Thyroid gland (tissue), 4 donors: ENCODE data around the gene TCEANC.

Experiments used
- POLR2A ChIP-seq, 2 donors: fragments of 450-650 bp; IDR thresholded peaks; one replicate each; pipeline ENCODE4 v1.6.1; 2017; ENCODE audit warnings: antibody characterized with exemption in 2 of 2, mild to moderate bottlenecking in 2 of 2, moderate library complexity in 1 of 2
- TF ChIP-seq, protein P1 (sequence below), 6 experiments: fragments of 200-600 bp in 3 of 6; fragments of 450-650 bp in 3 of 6; sonication (generic) in 3 of 6; IDR thresholded peaks; one replicate each; pipeline ENCODE4 v1.5.1; 2016 to 2019; ENCODE audit warnings: antibody characterized with exemption in 6 of 6, mild to moderate bottlenecking in 2 of 6, inconsistent platforms in 1 of 6, moderate library complexity in 1 of 6

GRCh38 chrX:13676885-13677284 is 23.9 kb downstream of the TCEANC start:
- TF ChIP-seq, protein P1, sequence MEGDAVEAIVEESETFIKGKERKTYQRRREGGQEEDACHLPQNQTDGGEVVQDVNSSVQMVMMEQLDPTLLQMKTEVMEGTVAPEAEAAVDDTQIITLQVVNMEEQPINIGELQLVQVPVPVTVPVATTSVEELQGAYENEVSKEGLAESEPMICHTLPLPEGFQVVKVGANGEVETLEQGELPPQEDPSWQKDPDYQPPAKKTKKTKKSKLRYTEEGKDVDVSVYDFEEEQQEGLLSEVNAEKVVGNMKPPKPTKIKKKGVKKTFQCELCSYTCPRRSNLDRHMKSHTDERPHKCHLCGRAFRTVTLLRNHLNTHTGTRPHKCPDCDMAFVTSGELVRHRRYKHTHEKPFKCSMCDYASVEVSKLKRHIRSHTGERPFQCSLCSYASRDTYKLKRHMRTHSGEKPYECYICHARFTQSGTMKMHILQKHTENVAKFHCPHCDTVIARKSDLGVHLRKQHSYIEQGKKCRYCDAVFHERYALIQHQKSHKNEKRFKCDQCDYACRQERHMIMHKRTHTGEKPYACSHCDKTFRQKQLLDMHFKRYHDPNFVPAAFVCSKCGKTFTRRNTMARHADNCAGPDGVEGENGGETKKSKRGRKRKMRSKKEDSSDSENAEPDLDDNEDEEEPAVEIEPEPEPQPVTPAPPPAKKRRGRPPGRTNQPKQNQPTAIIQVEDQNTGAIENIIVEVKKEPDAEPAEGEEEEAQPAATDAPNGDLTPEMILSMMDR (IDR thresholded peaks at IDR 0.05), result no peak
- TF ChIP-seq POLR2A (IDR thresholded peaks at IDR 0.05), result no peak
